Fibroblast of skin of back (primary cell): Measurements from ENCODE around the gene SOCS3.

Experiments
- DNase-seq: peaks from one replicate; pipeline ENCODE4 v3.0.0-alpha.2; 2013

SOCS3 gene

GRCh38 chr17:78367193-78367592, 7.3 kb upstream of the SOCS3 start:
- no peak for DNase-seq

- DNase-seq, result no peak
Measured at GRCh38 chr17:78366109-78366848, 6.4 kb upstream of the SOCS3 start.

GRCh38 chr17:78365561-78366108, 5.8 kb upstream of the SOCS3 start:
- DNase-seq, result peak; percentile 94

DNA sequence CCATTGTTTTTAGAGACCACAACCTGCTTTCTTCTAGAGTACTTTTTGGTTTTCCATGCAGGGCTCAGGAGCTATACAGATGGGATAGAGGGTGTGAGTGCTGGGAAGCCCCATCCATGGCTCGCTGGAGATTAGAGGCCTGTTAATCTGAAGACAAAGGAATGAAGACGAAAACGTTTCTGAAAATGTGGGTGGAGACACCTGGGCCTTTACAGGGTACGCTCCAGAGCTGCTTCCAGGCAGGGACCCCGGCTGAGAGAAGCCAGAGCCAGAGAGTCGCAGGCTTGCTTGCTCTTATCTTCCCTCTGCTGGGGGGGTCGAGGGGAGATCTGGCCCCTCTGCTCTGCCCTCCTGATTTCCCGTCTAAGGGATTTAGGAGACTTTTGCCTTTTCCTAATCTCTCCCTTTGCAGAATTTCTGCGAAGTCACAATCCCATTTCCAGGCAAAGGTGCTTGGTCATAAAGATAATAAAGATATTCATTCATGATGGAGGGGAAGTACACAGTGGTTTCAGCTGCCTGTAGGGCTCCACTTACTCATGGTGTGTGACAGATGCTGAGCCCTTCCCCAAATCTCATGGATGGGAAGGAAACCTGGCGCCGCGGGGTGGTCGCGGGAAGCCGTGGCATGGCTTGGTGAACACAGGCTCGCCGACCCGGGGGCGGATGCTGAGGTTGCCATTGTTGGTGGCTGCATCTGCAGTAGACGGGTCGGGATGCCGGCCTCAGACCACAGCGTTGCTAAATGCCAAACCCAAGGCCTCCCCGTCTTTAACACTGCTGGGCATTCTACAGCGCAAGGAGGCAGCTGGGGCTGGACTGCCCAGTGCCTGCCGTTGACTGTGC, 4.8 kb upstream of the SOCS3 start:
- DNase-seq, result peak; percentile 65

GRCh38 chr17:78362671-78363070, 2.8 kb upstream of the SOCS3 start:
- no peak for DNase-seq

- DNase-seq, result no peak
Measured at GRCh38 chr17:78362232-78362631, 2.4 kb upstream of the SOCS3 start.

- DNase-seq, result no peak
Measured at GRCh38 chr17:78361225-78361701, 1.4 kb upstream of the SOCS3 start.

- peak; percentile 81 for DNase-seq
Measured at GRCh38 chr17:78360371-78361224, 721 bp upstream of the SOCS3 start.

- no peak for DNase-seq
Measured at GRCh38 chr17:78359321-78359996, 418 bp downstream of the SOCS3 start.

DNA sequence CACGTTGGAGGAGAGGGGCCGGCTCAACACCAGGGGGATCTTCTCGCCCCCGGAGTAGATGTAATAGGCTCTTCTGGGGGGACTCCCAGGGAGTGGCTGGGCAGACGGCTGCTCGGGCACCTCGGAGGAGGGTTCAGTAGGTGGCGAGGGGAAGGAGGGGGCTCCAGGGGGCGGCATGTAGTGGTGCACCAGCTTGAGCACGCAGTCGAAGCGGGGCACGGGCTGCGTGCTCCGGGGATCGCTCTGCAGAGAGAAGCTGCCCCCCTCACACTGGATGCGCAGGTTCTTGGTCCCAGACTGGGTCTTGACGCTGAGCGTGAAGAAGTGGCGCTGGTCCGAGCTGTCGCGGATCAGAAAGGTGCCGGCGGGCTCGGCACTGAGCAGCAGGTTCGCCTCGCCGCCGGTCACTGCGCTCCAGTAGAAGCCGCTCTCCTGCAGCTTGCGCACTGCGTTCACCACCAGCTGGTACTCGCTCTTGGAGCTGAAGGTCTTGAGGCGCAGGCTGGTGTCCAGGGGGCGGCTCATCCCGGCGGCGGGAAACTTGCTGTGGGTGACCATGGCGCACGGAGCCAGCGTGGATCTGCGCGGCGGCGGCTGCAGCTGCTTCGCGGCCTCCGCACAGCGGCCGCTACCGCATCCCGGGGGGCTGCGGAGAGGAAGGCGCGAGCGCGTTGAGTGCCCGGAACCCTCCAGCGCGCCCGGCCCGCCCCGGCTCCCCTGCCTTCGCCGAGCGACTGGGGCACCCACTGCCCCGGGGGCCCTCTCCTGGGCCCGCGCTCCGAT, 1.1 kb downstream of the SOCS3 start:
- no peak for DNase-seq

DNA sequence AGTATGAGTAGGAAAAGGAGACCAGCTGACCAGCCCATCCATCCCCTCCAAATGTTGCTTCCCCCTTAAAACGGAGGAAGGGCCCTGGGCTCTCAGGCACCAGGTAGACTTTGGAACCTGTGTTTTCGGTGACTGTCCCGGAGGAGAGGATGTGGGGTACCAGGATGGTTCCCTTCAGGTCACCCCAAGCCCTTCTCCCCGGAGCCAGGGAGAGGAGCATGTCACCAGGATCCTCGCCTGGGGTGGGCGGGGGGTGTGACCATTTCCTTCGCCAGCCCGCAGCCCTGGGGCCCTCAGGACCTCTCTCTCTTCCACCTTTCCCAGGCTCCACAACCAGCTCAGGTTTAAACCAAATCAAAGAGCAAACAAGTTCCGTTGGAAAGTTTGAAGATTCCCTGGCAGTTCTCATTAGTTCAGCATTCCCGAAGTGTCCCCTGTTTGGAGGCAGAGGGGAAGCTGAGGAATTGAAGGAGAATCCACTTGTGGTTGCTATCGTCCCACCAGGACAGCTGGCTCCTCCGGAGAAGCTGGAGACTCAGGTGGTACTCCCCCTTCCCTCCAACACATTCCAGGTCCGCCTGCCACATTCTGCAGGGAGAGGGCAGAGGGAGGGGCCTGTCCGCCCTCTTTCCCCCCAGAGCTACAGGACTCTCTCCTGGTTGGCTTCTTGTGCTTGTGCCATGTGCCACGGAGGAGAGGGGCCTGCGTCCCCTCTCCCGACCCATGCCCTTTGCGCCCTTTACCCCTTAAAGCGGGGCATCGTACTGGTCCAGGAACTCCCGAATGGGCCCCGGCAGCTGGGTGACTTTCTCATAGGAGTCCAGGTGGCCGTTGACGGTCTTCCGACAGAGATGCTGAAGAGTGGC, 2.0 kb downstream of the SOCS3 start:
- DNase-seq, result no peak

GRCh38 chr17:78357177-78357586, 2.7 kb downstream of the SOCS3 start:
- peak; percentile 84 for DNase-seq

- DNase-seq, result peak; percentile 84
Measured at GRCh38 chr17:78356101-78356713, 3.7 kb downstream of the SOCS3 start.

DNA sequence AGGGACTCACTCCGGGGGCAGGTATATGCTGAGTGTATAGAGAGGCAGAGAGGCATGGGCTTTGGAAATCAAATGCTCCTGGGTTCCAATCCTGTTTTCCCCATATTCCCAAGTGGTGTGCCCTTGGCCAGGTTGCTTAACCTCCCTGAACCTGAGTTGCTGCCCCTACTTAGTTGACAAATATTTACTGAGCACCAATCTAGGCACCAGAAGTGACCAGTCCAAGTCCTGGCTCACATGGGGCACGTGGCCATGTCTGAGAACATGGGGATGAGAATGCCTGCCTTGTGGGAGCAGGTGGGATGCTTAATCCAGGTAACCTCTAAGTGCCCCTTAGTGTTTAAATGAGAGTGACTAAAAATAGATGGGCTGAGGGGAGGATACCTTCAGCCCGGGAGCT, 4.2 kb downstream of the SOCS3 start:
- no peak for DNase-seq

GRCh38 chr17:78355045-78355641, 4.7 kb downstream of the SOCS3 start:
- DNase-seq, result no peak

GRCh38 chr17:78353834-78354233, 6.0 kb downstream of the SOCS3 start:
- no peak for DNase-seq

DNA sequence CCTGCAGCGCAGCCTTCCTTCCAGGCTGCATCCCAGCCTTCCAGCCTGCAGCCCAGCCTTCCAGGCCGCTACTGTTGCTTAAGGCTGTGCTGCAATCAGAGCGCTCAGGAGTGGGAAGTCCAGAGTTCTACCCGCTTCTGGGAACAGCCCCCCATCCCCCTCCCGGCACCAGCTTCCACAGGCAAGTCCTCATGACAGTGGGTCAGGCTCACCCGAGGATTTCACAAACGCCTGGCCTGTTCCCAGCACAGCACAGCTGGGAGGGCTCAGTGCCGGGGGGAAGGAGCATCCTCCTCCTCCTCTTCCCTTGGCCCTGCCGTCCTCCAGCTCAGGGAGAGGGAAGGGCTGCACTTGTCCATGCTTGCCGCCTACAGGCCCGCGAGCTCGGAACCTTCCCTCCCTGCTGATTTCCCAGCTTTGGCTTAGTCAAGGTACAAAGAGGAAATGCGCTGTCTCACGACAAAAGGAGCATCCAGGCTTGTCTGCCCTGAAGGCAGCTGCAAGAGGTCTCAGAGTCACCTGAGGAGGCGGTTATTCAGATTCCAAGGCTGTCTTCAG, 8.3 kb downstream of the SOCS3 start:
- DNase-seq, result no peak

DNA sequence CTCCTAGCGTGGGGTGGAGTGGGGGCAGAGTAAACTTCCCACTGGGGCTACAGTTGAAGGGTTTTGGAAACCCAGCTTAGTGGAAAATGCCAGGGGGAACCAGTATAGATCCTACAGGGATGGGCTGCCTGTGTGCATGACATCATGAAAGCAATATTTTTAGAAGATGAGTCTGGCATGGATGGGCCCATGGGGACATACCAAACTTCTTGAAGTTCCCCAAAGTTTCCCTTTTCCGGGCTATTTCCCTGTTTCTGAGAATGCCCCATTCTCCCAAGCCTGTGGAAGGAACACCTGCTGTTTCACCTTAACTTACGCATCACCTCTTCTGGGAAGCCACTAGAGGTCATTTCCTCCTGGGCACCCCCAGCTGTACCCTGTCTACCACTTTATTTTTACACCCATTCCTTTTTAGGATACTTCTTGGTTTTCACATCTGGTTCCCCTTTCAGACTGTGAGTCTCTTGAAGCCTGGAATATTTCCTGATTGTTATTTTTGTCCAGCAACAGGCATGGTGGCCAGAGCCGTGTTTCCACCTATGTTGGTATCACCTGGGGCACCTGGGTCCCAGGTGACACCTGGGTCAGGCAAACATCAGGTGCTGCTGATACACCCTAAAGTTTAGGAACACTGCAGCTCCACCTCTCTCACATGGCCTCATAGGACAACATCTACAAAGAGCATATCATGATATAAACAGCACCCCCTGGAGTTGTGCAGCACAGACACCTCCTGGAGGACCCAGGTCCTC, 9.8 kb downstream of the SOCS3 start:
- DNase-seq, result no peak
